Daoy (cell line): ENCODE results near the gene OR52B6. TPM values are rescaled to one million over a fixed set of nuclear protein-coding genes. Genes with fewer than 3 reads are reported as not detected.
A peak's percentile ranks its signal among the peaks of the same experiment; 100 is the strongest.
"Not testable (repeated sequence)": the region's sequence is repeated elsewhere in the genome, so short reads cannot be mapped to it uniquely, and the experiment has no call there.

Source experiments
- DNase-seq: peaks from one replicate; pipeline ENCODE4 v3.0.0-alpha.2; 2015; ENCODE audit warnings: low read depth
- total RNA-seq: library from RNA; depleted of rRNA; stranded (reverse); fragments of >200 nt; shearing (Covaris generic); gene quantifications from 2 replicates; pipeline ENCODE4 v1.2.3, GENCODE V29; 2014

OR52B6 gene
- total RNA-seq, 1 experiment from 2014 or later = not detected

DNA sequence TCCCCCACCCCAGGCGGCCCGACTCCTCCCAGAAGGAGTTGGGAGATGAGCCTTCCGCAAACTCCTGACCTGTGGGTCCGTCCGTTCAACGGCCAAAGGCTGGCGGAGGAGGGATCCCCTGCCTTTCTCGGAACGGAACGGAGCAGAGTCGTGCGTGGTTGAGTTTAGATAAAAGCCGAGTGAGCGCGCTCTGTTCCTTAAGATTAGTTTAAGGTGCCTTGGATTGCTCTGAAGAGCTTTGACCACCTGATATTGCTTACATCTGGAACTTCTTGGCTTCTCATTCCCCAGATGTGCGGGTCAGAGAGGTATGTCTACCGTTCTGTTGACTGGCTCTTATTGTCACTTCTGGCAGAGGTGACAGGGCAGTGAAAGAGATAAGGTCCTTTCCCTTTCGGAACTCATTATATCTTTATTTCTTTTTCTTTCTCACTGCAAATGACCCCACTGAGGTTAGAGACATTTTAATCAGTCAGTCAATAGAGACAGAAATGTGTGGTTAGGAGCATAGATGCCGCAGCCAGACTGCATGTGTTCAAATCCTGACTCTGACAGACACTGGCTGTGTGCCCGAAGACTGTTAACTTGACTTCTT is 16.0 kb downstream of the OR52B6 start, which contains the start of gene TRIM6:
TSS of gene TRIM6 (plus strand) at position 31 of the 595 bp plus-strand sequence. CDS start at position 292, 261 bp downstream.
- DNase-seq = peak; percentile 47

DNA sequence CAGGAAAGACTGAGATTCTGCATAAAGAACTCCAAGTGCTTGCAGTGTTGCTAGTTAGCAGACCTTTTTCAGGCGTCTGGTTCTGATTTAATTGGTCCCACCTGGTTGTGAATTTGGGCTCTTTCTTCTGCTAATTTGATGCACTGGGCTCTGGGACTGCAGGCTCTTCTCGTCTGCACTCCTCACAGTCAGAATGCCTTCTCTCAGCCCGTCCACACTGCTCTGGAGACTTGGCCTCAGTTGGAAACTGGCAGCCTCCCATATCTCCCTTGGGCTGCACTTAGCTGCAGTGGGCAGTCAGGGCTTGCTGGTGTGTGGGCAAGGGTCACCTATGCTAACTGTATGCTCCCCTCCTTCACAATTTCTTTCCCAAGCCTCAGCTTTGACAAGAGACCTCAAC is 17.3 kb downstream of the OR52B6 start:
- DNase-seq = no peak

DNA sequence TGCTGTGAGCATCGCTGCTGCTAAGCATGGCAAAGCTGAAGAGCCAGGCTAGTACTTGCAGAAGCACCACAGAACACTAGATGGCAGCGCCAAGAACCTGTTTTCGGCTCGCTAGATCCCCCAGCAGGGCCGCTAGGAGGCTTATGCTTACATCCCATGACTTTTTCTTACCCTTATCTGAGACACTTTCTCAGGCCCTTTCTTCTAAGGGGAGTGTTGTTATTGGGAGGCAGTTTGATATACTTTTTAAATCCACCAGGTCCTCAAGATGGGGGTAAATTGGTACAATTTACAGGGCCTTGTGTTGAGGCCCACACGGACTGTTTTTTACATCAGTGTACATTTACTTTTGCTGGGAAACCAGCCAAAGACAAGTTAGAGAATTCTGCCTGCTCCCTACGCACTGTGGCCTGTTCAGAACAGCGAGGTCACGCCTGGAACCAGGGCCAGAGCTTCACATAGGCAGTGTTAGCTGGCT is 19.7 kb downstream of the OR52B6 start:
- peak; percentile 74 for DNase-seq

DNA sequence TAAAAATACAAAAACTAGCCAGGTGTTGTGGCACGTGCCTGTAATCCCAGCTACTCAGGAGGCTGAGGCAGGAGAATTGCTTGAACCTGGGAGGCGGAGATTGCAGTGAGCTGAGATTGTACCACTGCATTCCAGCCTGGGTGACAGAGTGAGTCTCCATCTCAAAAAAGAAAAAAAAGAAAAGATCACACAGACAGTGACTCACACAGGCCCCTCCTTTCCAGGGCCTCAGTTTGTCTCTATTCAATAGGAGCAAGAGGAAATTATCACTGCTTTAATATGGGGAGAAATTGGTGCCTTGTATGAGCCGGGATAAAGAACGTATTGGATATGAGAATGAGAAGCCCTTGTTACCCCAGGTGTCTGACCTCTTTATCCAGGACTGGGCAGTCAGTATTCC is 22.1 kb downstream of the OR52B6 start:
- not testable (repeated sequence) for DNase-seq

DNA sequence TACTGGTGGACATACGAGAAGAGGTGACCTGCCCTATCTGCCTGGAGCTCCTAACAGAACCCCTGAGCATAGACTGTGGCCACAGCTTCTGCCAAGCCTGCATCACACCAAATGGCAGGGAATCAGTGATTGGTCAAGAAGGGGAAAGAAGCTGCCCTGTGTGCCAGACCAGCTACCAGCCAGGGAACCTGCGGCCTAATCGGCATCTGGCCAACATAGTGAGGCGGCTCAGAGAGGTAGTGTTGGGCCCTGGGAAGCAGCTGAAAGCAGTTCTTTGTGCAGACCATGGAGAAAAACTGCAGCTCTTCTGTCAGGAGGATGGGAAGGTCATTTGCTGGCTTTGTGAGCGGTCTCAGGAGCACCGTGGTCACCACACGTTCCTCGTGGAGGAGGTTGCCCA is 22.6 kb downstream of the OR52B6 start:
- no peak for DNase-seq

DNA sequence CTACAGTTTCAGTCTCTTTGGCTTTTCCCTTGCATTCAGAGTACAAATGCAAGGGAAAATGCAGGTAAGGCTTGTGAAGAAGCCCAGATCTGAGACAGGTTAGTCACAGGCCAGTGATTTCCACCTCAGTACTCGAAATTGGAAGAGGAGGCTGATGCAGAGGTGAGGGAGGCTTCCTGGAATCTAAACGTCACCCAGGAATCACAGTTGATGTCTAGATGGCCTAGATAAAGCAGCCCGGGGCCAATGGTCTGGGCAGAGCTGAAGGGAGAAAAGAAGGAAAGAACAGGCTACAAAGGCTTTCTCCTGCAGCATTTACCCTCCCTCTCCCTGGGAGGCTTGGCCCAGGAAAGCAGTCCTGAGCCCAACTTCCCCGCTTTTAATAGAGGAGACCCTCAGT is 24.2 kb downstream of the OR52B6 start:
- no peak for DNase-seq

DNA sequence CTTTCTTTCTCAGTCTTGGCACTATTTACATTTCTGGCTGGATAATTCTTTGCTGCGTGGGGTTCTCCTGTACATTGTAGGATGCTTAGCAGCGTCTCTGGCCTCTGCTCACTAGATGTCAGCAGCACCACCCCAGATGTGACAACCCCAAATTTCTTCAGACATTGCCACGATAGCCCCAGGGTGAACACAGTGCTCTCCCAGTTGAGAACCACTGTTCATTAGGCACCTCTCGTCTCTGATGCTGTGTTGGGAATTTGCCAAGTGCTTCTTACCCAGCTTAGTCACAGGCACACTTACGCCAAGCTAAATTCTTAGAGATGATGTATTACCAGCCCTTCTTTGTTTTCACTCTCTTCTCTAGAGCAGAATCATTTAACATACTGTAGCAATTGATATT is 25.2 kb downstream of the OR52B6 start:
- peak; percentile 73 for DNase-seq

DNA sequence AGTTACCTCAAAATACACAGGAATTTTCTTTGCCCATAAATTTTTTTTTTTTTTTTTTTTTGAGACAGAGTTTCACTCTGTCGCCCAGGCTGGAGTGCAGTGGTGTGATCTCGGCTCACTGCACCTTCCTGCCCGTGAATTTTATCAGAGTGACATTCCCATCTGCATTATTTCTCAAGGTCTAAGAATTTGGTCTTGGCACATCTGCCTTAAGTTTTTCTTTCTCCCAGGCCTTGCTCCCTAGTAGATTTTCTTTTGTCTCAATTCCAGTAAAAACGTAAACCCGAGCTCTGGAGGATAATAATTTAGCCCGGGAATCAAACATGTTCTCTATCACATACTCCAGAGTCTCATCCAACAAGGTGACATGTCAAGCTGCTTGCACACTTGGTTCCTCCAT is 28.1 kb downstream of the OR52B6 start:
- DNase-seq = no peak

DNA sequence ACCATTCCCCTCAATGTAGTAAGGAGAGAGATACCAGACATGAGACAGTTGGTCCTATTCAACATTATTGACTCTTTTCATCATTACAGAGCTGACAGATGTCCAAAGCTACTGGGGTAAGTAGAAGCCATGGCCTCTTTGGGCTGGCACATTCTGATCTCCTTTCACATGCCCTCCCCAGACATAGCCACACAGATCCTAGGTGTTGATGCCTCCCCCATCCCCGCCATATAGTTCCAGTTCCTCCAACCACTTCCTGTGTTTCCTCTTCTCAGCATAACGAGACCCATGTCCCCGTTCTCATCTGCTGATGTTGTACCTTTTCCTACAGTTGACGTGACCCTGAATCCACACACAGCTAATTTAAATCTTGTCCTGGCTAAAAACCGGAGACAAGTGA is 29.8 kb downstream of the OR52B6 start:
- DNase-seq = no peak

DNA sequence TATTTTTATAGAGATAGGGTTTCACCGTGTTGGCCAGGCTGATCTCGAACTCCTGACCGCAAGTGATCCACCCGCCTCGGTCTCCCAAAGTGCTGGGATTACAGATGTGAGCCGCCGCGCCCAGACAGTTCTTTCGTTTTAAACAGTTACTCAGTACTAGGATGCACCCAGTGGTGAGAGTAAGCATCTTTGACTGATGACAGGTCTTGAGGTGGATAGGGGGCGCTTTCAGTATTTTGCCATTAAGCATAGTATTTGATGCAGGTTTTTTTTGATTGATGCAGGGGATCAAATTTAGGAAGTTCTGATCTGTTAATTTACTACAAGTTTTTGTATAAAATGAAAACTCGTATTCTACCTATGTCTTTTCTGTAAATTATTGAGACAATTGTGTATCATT is 30.9 kb downstream of the OR52B6 start:
- no peak for DNase-seq

DNA sequence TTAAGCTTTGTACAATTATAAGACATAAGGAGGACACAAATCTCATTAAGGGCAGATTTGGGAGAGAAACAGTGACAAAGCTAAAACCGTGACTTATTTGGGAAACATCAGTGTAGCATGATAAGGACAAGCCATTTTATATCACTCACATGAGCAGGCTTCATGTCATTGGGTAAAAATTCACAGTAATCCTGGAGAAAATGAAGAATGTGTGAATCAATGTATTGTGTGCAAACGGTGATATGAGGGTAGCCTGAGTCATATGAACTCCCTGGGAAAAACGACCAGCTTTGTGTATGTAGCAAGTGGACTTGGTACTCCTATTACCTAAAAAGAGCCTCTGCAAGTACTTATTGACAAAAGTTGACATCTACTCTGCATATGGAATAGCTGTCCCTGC is 38.1 kb downstream of the OR52B6 start:
- DNase-seq = peak; percentile 53

DNA sequence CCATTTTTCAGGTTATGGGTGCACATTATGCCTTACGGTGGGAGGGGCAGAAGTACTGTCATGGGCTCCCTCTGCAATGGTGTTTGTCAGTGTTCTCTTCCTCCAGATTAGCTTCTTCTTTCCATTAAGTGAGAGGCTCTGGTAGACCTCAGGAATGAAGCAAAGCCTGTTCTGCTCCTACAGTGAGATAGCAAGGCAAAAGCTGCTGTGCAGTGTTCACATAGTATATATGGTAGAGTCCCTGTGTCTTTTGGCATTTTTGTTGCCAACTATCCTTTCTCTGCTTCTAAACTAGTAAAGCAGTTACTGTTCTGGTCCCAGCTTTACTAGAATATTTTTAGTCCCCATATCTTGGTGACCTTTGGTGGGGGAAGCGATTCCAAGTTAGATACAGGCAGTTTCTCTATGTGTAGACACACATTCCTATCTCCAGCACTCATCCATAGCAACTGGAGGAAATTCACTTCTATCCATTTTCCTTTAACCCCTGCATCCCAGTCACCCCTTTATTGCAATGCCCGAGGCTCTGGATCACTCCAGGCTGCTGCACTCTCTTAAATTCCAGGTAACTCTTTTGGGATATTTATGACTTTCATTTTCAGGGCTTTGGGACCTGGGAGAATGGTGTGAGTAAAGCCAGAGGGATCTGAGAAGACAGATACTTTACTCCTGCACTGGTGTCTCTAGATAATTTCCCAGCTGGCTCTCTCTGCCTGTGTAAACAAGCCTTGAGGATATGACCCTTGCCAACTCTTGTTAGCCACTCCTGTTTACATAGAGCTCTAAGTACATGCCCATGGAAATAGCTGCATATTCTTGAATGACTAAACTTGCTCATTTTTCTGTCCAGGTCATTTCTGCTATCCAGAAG is 40.2 kb downstream of the OR52B6 start:
- DNase-seq = peak; percentile 49

DNA sequence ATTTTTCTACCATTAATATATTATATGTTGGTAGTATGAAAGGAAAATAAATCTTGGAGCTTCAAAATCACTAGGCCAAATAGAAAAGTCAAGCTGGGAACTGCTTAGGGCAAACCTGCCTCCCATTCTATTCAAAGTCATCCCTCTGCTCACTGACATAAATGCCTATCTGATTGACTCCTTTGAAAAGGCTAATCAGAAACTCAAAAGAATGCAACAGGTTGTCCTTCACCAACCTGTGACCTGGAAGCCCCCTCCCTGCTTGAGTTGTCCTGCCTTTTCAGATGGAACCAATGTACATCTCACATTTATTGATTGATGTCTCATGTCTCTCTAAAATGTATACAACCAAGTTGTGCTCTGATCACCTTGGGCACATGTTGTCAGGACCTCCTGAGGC is 40.9 kb downstream of the OR52B6 start:
- DNase-seq = no peak

DNA sequence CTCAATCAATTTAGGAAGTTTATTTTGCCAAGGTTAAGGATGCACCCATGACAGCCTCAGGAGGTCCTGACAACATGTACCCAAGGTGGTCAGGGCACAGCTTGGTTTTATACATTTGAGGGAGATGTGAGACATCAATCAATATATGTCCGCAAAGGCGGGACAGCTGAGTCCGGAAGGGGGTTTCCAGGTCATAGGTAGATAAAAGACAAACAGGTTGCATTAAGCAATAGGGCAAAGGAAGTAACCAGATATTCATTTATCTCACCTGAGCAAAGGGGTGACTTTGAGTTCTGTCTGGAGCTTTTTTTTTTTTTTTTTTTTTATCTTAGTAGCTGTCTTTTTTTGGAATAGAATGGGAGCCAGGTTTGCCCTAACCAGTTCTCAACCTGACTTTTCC is 42.1 kb downstream of the OR52B6 start:
- DNase-seq = no peak

DNA sequence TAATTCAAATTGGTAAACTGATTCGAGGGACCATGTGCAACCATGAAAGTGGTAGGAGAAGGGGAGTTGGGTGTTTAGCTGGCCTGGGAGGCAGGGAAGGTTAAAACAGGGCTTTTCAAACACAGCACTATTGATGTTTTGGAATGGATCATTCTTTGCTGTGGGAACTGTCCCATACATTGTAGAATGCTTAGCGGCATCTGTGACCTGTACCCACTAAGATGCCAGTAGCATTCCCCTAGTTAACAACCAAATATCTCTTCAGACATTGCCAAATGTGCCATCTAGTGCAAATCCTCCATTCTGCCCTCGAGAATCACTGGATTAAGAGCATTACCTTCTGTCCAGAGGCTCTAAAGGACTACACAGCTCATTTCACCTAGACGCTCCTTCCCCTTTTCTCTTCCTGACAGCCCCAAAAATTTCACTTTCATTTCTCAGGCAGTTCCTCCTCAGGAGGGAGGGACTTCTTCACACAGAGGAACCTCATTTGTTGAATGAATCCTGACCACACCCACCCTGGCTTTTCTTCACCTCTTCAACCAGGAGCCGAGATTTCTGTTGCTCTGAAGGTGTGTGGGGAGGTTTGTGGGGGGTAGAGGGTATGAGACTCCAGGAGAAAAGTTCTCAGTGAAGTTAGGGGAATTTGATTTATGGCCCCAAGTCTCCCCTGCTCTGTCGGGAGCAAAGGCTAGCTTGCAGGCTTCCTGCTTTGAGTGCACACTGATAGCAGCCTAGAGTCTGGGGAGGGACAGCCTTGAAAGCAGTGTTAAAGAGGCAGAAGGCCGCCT is 44.0 kb downstream of the OR52B6 start, which contains the start of gene TRIM34:
TSS of gene TRIM34 (plus strand) at position 513 of the 791 bp plus-strand sequence. CDS start 7,331 bp downstream, outside the sequence.
- DNase-seq = peak; percentile 65

DNA sequence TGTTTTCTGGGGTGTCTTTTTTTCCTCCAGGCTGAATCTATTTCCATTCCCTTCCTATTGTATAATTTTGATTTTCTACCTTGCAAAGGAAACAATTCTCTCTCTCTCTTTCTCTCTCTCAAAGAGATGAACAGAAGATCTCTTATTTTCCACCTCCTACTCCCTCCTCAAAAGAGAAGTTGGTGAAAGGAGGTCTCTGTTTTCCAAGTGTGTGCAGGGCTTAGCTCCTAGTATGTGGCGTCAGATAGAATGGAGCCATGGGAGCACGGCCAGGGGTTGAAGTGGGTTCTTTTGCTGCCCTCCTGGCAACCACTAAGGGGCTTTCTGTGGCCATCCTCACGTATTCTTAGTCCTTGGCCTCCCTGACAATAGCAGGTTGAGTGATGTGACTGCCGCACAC is 44.6 kb downstream of the OR52B6 start:
- DNase-seq = no peak

DNA sequence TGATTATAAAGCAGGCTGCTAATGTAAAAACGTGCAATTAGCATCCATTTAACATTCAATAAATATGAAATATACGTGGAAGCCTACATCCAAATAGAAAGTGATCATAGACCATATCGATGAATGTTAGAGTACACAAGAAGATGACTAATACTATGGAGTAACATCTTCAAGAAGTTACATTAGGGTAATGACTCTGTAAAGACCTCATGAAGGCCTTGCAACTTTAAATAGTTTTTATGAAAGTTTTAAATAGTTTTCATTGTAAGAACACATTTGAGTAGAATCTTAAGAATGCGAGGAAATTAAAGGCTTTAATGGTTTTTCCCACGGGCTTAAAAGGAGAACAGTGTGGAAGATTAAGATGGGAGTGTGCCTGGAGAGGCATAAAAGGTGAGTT is 45.5 kb downstream of the OR52B6 start:
- no peak for DNase-seq

DNA sequence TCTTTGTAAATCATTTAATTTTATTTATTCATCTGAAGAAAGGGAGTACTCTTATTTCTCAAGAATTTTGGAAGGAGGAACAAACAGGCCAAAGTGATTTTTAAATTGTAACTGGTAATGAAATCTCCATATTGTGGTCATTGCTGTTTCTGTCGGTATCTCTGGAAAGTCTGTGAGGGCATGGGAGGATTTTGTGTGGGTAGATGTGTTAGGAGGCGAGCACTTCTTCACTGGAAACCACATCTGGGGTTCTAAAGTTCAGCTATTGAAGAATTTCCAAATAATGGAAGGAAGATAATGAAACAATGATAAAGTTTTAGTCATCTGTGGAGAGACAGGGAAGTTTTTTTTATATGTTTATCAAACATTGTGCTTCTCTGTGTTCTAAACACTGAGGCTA is 50.7 kb downstream of the OR52B6 start:
- no peak for DNase-seq
